CD4-positive, alpha-beta T cell treated with Interleukin-15 for 4 hours (primary cell): ENCODE measurements around the gene PTPRN2.

Experiments used
- DNase-seq: peaks from one replicate; pipeline ENCODE4 v3.0.0-alpha.2; 2020; ENCODE audit warnings: low spot score

PTPRN2 gene

GRCh38 chr7:158112571-158113320 is 474.9 kb downstream of the PTPRN2 start:
- no peak for DNase-seq

GRCh38 chr7:158111906-158112570 is 475.6 kb downstream of the PTPRN2 start:
- no peak for DNase-seq

GRCh38 chr7:158111049-158111751 is 476.4 kb downstream of the PTPRN2 start:
- no peak for DNase-seq

GRCh38 chr7:158110661-158111048 is 477.0 kb downstream of the PTPRN2 start:
- no peak for DNase-seq

- no peak for DNase-seq
Measured at GRCh38 chr7:158110034-158110590, 477.5 kb downstream of the PTPRN2 start.

GRCh38 chr7:158109364-158110033 is 478.1 kb downstream of the PTPRN2 start:
- DNase-seq = no peak

- no peak for DNase-seq
Measured at GRCh38 chr7:158108646-158109293, 478.9 kb downstream of the PTPRN2 start.

- DNase-seq = no peak
Measured at GRCh38 chr7:158107806-158108205, 479.8 kb downstream of the PTPRN2 start.

GRCh38 chr7:158106272-158106671 is 481.4 kb downstream of the PTPRN2 start:
- no peak for DNase-seq

- DNase-seq = no peak
Measured at GRCh38 chr7:158103378-158103777, 484.2 kb downstream of the PTPRN2 start.

GRCh38 chr7:158102897-158103296 is 484.7 kb downstream of the PTPRN2 start:
- no peak for DNase-seq

GRCh38 chr7:158101821-158102450 is 485.7 kb downstream of the PTPRN2 start:
- no peak for DNase-seq

GRCh38 chr7:158098125-158099030 is 489.2 kb downstream of the PTPRN2 start:
- DNase-seq = no peak

GRCh38 chr7:158097453-158098124 is 490.0 kb downstream of the PTPRN2 start:
- DNase-seq = no peak

GRCh38 chr7:158097106-158097452 is 490.5 kb downstream of the PTPRN2 start:
- DNase-seq = no peak

GRCh38 chr7:158096582-158096981 is 491.0 kb downstream of the PTPRN2 start:
- no peak for DNase-seq

- DNase-seq = no peak
Measured at GRCh38 chr7:158094671-158095226, 492.9 kb downstream of the PTPRN2 start.

GRCh38 chr7:158094046-158094445 is 493.6 kb downstream of the PTPRN2 start:
- DNase-seq = no peak

- no peak for DNase-seq
Measured at GRCh38 chr7:158093156-158093796, 494.3 kb downstream of the PTPRN2 start.
